GM08714 (cell line): Measurements from ENCODE around the gene BTBD9.

Source experiments
- H3K4me3 ChIP-seq: fragments of 200-500 bp; sonication (Bioruptor generic); 2 replicates; pipeline ENCODE4 v1.5.1; 2014; ENCODE audit warnings: mild to moderate bottlenecking, low read length, inconsistent platforms
- ZNF274 ChIP-seq: IDR thresholded peaks from 2 replicates; pipeline ENCODE4 v1.6.1; 2012; ENCODE audit warnings: mild to moderate bottlenecking, low read depth, low read length

Gene BTBD9

DNA sequence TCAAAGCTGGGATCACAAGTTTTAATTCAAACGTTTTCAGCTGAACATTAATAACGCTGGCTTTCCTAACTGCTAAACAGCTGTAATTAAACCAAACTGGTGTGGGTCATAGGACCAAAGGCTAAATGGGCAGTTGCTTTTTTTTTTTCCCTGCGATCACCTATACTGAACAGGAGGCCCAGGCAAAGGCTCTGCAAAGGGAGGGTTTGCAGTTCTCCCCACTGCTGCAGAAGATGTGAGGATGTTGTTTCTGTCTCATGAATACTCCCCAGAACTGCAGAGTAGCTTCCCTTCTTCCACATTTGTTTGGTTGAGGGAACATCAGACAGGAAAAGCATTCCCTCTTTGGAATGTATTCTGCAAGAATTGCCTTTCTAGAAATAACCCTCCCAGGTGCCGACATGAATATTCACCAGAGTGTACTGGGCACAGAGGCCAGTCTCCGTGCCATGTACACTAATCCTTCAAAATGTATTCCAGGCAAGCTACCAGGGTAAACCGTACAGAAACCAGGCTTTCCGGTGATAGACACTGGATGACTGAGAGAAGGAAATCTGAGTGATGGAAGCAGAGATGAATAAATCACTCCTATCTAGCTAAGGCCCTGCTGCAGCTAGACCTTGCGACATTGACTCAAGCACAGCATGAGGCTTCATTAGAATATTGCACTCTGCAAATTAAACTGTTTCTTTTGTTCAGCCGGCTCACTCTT is 370.1 kb downstream of the BTBD9 start:
- no peak for TF ChIP-seq ZNF274
- no peak overlapping the region for H3K4me3 ChIP-seq

- TF ChIP-seq ZNF274 = no peak
- H3K4me3 ChIP-seq = no peak overlapping the region
Observed at GRCh38 chr6:38268342-38268741, 371.4 kb downstream of the BTBD9 start.

- TF ChIP-seq ZNF274 = no peak
- no peak overlapping the region for H3K4me3 ChIP-seq
Observed at GRCh38 chr6:38266921-38267354, 372.8 kb downstream of the BTBD9 start.

DNA sequence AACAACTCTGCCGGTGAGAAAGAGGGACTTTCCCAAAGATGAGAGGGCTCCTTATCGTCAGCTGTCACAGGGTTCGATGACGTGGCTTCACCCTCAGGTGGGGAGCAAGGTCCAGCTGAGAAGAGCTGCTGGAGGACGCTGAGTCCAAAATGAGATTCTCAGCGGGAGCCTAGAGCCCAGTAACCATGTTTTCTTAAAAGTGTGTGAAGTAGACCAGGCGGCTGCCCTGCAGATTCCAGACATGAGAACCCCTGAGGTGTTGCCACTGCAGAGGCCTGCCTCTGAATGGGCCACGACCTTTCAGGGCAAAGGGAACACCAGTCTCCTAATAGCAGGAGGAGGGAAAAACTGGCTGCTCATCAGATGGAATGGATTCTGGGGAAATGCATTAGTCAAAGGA is 375.1 kb downstream of the BTBD9 start:
- H3K4me3 ChIP-seq = no peak overlapping the region
- TF ChIP-seq ZNF274 = no peak

GRCh38 chr6:38262609-38263008 is 377.1 kb downstream of the BTBD9 start:
- no peak for TF ChIP-seq ZNF274
- no peak overlapping the region for H3K4me3 ChIP-seq

GRCh38 chr6:38262026-38262425 is 377.7 kb downstream of the BTBD9 start:
- no peak for TF ChIP-seq ZNF274
- H3K4me3 ChIP-seq = no peak overlapping the region

DNA sequence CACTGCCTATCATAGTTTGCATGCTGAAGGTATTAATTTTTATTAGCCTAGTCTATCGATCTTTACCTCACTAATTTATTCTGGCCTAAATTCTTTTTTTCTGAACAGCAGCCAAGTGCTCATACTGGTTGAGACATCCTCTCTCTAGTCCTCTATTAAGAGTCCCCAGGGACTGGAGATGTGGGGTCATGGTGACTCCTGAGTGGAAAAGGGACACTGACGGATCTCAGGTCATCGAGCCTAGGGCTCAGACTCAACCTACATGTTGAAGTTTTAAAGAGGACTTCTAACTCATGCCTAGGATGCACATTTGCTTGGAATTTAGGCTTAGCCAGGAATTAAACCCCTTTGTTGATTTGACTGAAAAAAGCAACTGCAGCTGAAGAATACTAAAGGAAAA is 378.1 kb downstream of the BTBD9 start:
- TF ChIP-seq ZNF274 = no peak
- no peak overlapping the region for H3K4me3 ChIP-seq

DNA sequence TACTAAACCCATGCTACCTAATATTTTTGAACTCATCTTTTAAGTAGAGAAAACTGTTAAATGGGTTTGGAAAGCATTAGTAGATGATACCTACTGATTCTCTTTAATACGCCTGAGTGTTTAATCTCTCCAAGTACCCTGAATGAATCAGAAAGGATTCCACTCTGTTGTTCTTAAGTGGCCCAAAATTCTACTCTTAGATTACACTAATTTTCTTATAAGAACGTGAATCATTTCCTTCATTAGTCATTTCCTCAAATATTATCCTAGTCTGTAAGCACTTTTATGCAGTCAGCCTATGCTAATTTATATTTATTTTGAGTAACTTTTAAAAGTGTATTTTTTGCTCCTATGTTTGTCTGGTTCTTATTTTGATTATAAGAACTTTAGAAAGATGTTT is 380.0 kb downstream of the BTBD9 start:
- no peak for TF ChIP-seq ZNF274
- no peak overlapping the region for H3K4me3 ChIP-seq

GRCh38 chr6:38248500-38249234 is 391.1 kb downstream of the BTBD9 start:
- TF ChIP-seq ZNF274 = no peak
- no peak overlapping the region for H3K4me3 ChIP-seq

GRCh38 chr6:38245295-38245694 is 394.4 kb downstream of the BTBD9 start:
- no peak for TF ChIP-seq ZNF274
- no peak overlapping the region for H3K4me3 ChIP-seq

- no peak overlapping the region for H3K4me3 ChIP-seq
- no peak for TF ChIP-seq ZNF274
Observed at GRCh38 chr6:38244869-38245268, 394.9 kb downstream of the BTBD9 start.

DNA sequence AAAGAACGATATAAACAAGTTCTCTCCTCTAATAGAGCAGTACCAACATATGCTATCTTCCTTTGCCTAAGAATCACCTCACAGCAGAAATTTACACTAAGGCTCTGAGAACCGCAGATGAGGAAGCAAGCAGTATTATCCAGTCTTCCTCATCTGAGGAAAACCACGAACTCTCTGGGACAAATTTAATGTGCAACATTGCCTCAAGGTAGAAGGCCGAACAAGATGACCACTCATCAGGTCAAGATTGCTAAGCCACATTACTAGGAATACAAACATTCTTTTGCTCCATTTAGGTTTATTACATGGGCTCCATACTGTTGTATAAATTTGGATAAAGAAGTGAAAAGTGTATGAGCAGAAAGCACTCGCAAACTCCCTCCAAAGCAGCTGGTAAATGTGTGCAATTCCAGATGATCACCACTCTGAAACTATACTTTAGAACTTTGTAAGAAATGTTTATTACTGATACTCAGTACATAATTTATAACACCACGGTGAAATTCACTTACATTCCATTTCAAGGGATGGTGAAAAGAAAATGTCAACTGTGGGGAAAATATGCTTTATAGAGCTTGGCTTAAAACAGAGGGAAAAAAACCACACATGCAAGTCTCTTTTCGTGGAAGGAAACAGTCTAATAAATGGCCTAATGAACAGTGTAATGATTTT is 398.4 kb downstream of the BTBD9 start:
- TF ChIP-seq ZNF274 = no peak
- no peak overlapping the region for H3K4me3 ChIP-seq

- no peak for TF ChIP-seq ZNF274
- no peak overlapping the region for H3K4me3 ChIP-seq
Observed at GRCh38 chr6:38239719-38240451, 399.8 kb downstream of the BTBD9 start.

- H3K4me3 ChIP-seq = no peak overlapping the region
- no peak for TF ChIP-seq ZNF274
Observed at GRCh38 chr6:38236631-38237030, 403.1 kb downstream of the BTBD9 start.
